Body of pancreas (tissue), 4 donors: ENCODE measurements around the gene ANKRD6. TPM values are rescaled to one million over a fixed set of nuclear protein-coding genes. Genes with fewer than 3 reads are reported as not detected.

Experiments used
- ATAC-seq: fragments of 150-250 bp; one replicate; pipeline ENCODE4 v1.9.1; 2016
- DNase-seq, 4 donors: peaks; one replicate each; pipeline ENCODE4 v3.0.0-alpha.2; 2019
- H3K27ac ChIP-seq, 4 donors: fragments of 200-600 bp; sonication (generic); 1 replicate in 3 of 4; 2 replicates in 1 of 4; pipeline versions ENCODE4 v1.5.1 to v1.6.1; 2016 to 2019; ENCODE audit warnings: mild to moderate bottlenecking in 1 of 4, mixed read lengths in 1 of 4, moderate library complexity in 1 of 4
- H3K27me3 ChIP-seq, 2 donors: fragments of 200-600 bp; sonication (generic); one replicate each; pipeline ENCODE4 v1.6.0; 2016; ENCODE audit warnings: mild to moderate bottlenecking in 1 of 2
- H3K36me3 ChIP-seq, 2 donors: fragments of 200-600 bp; sonication (generic); replicated peaks in 1 of 2; 2 replicates each; pipeline ENCODE4 v1.5.1; 2016; ENCODE audit warnings: low read depth in 2 of 2; ENCODE audit not compliant: insufficient read depth in 1 of 2
- H3K4me1 ChIP-seq: fragments of 200-600 bp; sonication (generic); one replicate; pipeline ENCODE4 v1.6.0; 2016
- H3K4me3 ChIP-seq, 2 donors: fragments of 200-600 bp; sonication (generic); 1 replicate in 1 of 2; 2 replicates in 1 of 2; pipeline ENCODE4 v1.5.1; 2016 to 2019
- H3K9me3 ChIP-seq, 3 donors: fragments of 200-600 bp; sonication (generic); 1 replicate in 2 of 3; 2 replicates in 1 of 3; pipeline ENCODE4 v1.5.1; 2016
- CTCF ChIP-seq, 7 experiments: fragments of 450-650 bp in 4 of 7; fragments of 200-600 bp in 3 of 7; sonication (generic) in 3 of 7; IDR thresholded peaks; one replicate each; pipeline ENCODE4 v1.5.1; 2016 to 2019; ENCODE audit warnings: antibody characterized with exemption in 7 of 7
- POLR2A ChIP-seq, 3 donors: fragments of 450-650 bp; IDR thresholded peaks; one replicate each; pipeline ENCODE4 v1.6.1; 2016; ENCODE audit warnings: antibody characterized with exemption in 3 of 3, mild to moderate bottlenecking in 2 of 3
- WGBS, 2 donors: methylation state at CpG; one replicate each; pipeline ENCODE4 v1.1.5; 2017; 5-methylcytosine and 5-hydroxymethylcytosine counted together
- intact Hi-C: fragments of 100-400 bp; cut with DNase I; formaldehyde crosslinking; loops from one replicate; pipeline ENCODE4 v1.15.1; 2023
- total RNA-seq, 2 donors: library from RNA; depleted of rRNA; stranded (reverse); fragments of >200 nt; gene quantifications; one replicate each; pipeline ENCODE4 v1.1.0, GENCODE V29; 2016

Gene ANKRD6
- total RNA-seq, 2 donors from 2014 or later: 16.9 to 21.4 TPM

- Histone ChIP-seq H3K27me3 (no peaks in the 10 kb centered on the region), H3K27ac (no peak overlapping the region), H3K9me3 (no peaks in the 10 kb centered on the region), H3K4me3 (no peak overlapping the region), H3K36me3 (no peaks in the 10 kb centered on the region), H3K4me1 (peaks cover 5% of the 10 kb centered on the region)
- intact Hi-C loops: no loop called here
- no peak for TF ChIP-seq POLR2A (IDR thresholded peaks at IDR 0.05)
- TF ChIP-seq CTCF (IDR thresholded peaks at IDR 0.05): no peak
- DNase-seq: no peak
- no peak for ATAC-seq
- 69 to 88% methylated on average over 10 of the region's 10 CpGs for WGBS, 2 donors
Measured at GRCh38 chr6:89406141-89406540, 26.8 kb upstream of the ANKRD6 start.

GRCh38 chr6:89409461-89410035, 23.4 kb upstream of the ANKRD6 start:
- no peak overlapping the region for H3K27ac ChIP-seq

GRCh38 chr6:89410231-89410761, 22.7 kb upstream of the ANKRD6 start:
- DNase-seq (no peak), ATAC-seq (no peak)
- Histone ChIP-seq H3K27ac (peak overlapping the region in 2 of 4 donors; percentile 37 to 72), H3K27me3 (no peaks in the 10 kb centered on the region), H3K4me3 (no peak overlapping the region), H3K9me3 (no peaks in the 10 kb centered on the region), H3K36me3 (no peaks in the 10 kb centered on the region), H3K4me1 (peaks cover 14% of the 10 kb centered on the region)
- WGBS, 2 donors: 57 to 62% methylated on average over 10 of the region's 10 CpGs
- intact Hi-C loops: no loop called here
- TF ChIP-seq CTCF (IDR thresholded peaks at IDR 0.05): no peak
- no peak for TF ChIP-seq POLR2A (IDR thresholded peaks at IDR 0.05)

More at GRCh38 chr6:89409461-89410035, 23.4 kb upstream of the ANKRD6 start:
- DNase-seq (no peak), ATAC-seq (no peak)
- Histone ChIP-seq H3K36me3 (no peaks in the 10 kb centered on the region), H3K4me1 (peaks cover 14% of the 10 kb centered on the region), H3K4me3 (no peak overlapping the region), H3K9me3 (no peaks in the 10 kb centered on the region), H3K27me3 (no peaks in the 10 kb centered on the region)
- WGBS, 2 donors: 73 to 75% methylated on average over 7 of the region's 7 CpGs
- TF ChIP-seq CTCF (IDR thresholded peaks at IDR 0.05) (no peak), POLR2A (IDR thresholded peaks at IDR 0.05) (no peak)
- intact Hi-C loops: no loop called here

GRCh38 chr6:89410788-89411144, 22.2 kb upstream of the ANKRD6 start:
- no peak for DNase-seq
- intact Hi-C loops: no loop called here
- no peak for TF ChIP-seq CTCF (IDR thresholded peaks at IDR 0.05)
- no peak for TF ChIP-seq POLR2A (IDR thresholded peaks at IDR 0.05)
- Histone ChIP-seq H3K27me3 (no peaks in the 10 kb centered on the region), H3K4me3 (peak overlapping the region; percentile 62 to 65), H3K4me1 (peaks cover 14% of the 10 kb centered on the region), H3K27ac (peak overlapping the region in 3 of 4 donors; percentile 72 to 73 (median 73)), H3K36me3 (no peaks in the 10 kb centered on the region), H3K9me3 (no peaks in the 10 kb centered on the region)
- 4 to 5% methylated on average over 4 of the region's 4 CpGs for WGBS, 2 donors
- no peak for ATAC-seq
